A549 treated with Mapracorat at 1 μM for 4 hours (cell line): ENCODE data around the gene PNMA5. TPM values are rescaled to one million over a fixed set of nuclear protein-coding genes. Genes with fewer than 3 reads are reported as not detected.

Source experiments
- total RNA-seq: library from RNA; stranded (reverse); fragments of 200-300 nt; extraction: Qiagen RNA extraction; gene quantifications from 5 replicates; pipeline ENCODE4 v1.2.3, GENCODE V29; 2022

PNMA5 gene
- total RNA-seq, result not detected in 5 replicates

DNA sequence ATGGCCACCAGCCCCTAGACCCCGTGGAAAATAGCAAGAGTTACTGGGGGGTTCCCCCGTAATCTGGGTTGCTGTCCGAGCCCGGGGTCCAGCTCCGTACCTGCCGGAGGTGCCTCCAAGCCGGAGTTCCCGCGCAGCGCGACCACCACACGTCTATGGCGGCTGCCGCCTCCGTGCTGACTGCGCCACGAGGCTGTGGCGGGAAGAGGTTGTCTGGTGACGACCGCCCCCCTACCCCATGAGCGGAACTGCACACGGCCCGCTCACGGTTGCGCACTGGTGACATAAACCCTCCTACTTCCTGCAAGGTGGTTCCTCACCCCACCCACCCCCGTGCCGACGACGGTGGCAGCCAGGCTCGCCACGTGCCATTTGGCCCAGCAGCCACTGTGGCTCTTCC, at the start of gene PNMA5:
Gene PNMA5, minus strand, starts transcription at position 184 of the 400 bp plus-strand sequence. CDS start 2,518 bp downstream, outside the sequence.

Other genes starting within 250 kb of the PNMA5 start
- gene MAGEA2, start 240.3 kb downstream of the PNMA5 start, total RNA-seq, result 0.12 to 0.27 TPM in 2 of 5 replicates, not detected in the others
- gene CSAG3, start 234.9 kb downstream of the PNMA5 start, total RNA-seq, result not detected in 5 replicates
- 11.3 to 13.3 TPM (median 12.0 TPM) in 5 replicates for gene MAGEA6, start 224.4 kb downstream of the PNMA5 start, total RNA-seq
- 68.6 to 94.0 TPM (median 73.6 TPM) in 5 replicates for gene CETN2, start 163.4 kb downstream of the PNMA5 start, total RNA-seq
- 40.7 to 44.6 TPM (median 42.8 TPM) in 5 replicates for gene NSDHL, start 163.1 kb downstream of the PNMA5 start, total RNA-seq
- 6.9 to 8.3 TPM (median 7.4 TPM) in 5 replicates for gene ZNF185, start 96.0 kb downstream of the PNMA5 start, total RNA-seq
- gene PNMA3, start 62.4 kb upstream of the PNMA5 start, total RNA-seq, result 0.09 to 0.26 TPM (median 0.20 TPM) in 5 replicates
- 3.7 to 5.5 TPM (median 5.0 TPM) in 5 replicates for gene PNMA6A, start 78.3 kb upstream of the PNMA5 start, total RNA-seq
- gene MAGEA1, start 185.2 kb upstream of the PNMA5 start, total RNA-seq, result 0.09 to 0.13 TPM (median 0.12 TPM) in 4 of 5 replicates, not detected in the other